ENCODE results near the gene GTF2IRD1.

DNA sequence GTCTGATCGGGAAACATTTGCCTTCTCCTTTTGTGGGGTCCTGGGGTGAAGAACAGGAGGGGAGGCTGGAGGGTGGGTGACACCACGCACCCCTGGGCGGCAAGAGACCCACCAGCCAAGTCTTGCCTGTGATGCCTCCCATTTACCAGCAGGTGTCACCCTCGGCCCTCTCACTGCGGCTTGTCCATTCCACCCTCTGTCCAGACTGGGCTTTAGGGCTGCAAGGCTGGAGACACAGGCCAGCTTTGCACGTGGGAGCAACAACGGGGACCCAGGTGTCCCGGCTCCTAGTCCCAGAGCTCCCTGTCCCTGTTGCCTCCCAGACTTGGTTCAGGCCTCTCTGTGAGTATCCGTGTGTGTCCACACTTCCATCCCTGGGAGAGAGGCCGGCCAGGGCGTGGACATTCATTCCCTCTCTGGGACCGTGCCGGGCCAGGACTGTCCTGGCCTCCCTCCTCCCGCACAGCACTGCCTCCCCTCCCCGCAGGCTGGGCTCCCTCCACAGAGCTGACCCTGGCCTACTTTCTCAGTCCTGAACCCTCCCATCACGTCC, 36.2 kb upstream of the GTF2IRD1 start:
- TF ChIP-seq REST (IDR thresholded peaks at IDR 0.05; ENCODE audit: low read depth, low read length) (no peak), CTCF (IDR thresholded peaks at IDR 0.05) (peak; percentile 99), JUND (IDR thresholded peaks at IDR 0.05) (no peak), EZH2phosphoT487 (IDR thresholded peaks at IDR 0.05; ENCODE audit: borderline replicate concordance, low read depth) (no peak), MXI1 (IDR thresholded peaks at IDR 0.05; ENCODE audit: low read depth, low read length) (peak; percentile 90), TAF1 (IDR thresholded peaks at IDR 0.05; ENCODE audit: borderline replicate concordance, low read depth, low read length) (no peak), MAX (IDR thresholded peaks at IDR 0.05; ENCODE audit: low read depth) (no peak), USF2 (IDR thresholded peaks at IDR 0.05; ENCODE audit: borderline replicate concordance, low read depth, low read length) (no peak), TEAD4 (IDR thresholded peaks at IDR 0.05; ENCODE audit: borderline replicate concordance, insufficient read depth) (no peak), POLR2AphosphoS5 (IDR thresholded peaks at IDR 0.05; ENCODE audit: low read depth, low read length) (no peak), SMC3 (IDR thresholded peaks at IDR 0.05; ENCODE audit: low read depth, low read length) (peak; percentile 99), GATA2 (CRISPR knock-in tag; IDR thresholded peaks at IDR 0.05) (no peak)
- TF ChIP-seq, protein P1, sequence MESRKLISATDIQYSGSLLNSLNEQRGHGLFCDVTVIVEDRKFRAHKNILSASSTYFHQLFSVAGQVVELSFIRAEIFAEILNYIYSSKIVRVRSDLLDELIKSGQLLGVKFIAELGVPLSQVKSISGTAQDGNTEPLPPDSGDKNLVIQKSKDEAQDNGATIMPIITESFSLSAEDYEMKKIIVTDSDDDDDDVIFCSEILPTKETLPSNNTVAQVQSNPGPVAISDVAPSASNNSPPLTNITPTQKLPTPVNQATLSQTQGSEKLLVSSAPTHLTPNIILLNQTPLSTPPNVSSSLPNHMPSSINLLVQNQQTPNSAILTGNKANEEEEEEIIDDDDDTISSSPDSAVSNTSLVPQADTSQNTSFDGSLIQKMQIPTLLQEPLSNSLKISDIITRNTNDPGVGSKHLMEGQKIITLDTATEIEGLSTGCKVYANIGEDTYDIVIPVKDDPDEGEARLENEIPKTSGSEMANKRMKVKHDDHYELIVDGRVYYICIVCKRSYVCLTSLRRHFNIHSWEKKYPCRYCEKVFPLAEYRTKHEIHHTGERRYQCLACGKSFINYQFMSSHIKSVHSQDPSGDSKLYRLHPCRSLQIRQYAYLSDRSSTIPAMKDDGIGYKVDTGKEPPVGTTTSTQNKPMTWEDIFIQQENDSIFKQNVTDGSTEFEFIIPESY (IDR thresholded peaks at IDR 0.05; ENCODE audit: borderline replicate concordance, low read depth) = no peak
